VCaP (cell line): Measurements from ENCODE around the gene EIF4G3.
"Not testable (repeated sequence)": the region's sequence is repeated elsewhere in the genome, so short reads cannot be mapped to it uniquely, and the experiment has no call there.

Experiments
- H3K27ac ChIP-seq: fragments of 450-650 bp; 2 replicates; pipeline ENCODE4 v1.5.1; 2017
- TF ChIP-seq, protein P1 (sequence below): fragments of 450-650 bp; conservative IDR thresholded peaks from 2 replicates; pipeline ENCODE4 v1.5.1; 2017; ENCODE audit warnings: mild to moderate bottlenecking, moderate library complexity

The EIF4G3 gene

GRCh38 chr1:21100481-21100921 lies 76.2 kb downstream of the EIF4G3 start:
- H3K27ac ChIP-seq: no peak overlapping the region
- TF ChIP-seq, protein P1, sequence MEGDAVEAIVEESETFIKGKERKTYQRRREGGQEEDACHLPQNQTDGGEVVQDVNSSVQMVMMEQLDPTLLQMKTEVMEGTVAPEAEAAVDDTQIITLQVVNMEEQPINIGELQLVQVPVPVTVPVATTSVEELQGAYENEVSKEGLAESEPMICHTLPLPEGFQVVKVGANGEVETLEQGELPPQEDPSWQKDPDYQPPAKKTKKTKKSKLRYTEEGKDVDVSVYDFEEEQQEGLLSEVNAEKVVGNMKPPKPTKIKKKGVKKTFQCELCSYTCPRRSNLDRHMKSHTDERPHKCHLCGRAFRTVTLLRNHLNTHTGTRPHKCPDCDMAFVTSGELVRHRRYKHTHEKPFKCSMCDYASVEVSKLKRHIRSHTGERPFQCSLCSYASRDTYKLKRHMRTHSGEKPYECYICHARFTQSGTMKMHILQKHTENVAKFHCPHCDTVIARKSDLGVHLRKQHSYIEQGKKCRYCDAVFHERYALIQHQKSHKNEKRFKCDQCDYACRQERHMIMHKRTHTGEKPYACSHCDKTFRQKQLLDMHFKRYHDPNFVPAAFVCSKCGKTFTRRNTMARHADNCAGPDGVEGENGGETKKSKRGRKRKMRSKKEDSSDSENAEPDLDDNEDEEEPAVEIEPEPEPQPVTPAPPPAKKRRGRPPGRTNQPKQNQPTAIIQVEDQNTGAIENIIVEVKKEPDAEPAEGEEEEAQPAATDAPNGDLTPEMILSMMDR: no peak

DNA sequence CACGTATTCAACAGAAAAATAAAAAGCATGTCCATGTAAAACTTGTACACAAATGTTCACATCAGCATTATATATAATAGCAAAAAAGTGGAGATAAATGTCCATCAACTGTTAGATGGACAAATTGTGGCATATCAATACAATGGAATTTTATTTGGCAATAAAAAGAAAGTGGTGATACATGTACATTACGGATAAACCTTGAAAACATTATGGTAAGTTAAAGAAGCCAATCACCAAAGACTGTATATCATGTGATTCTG lies 76.9 kb downstream of the EIF4G3 start:
- no peak overlapping the region for H3K27ac ChIP-seq
- TF ChIP-seq, protein P1: no peak

- TF ChIP-seq, protein P1: no peak
- H3K27ac ChIP-seq: no peak overlapping the region
Observed at GRCh38 chr1:21099034-21099868, 77.4 kb downstream of the EIF4G3 start.

DNA sequence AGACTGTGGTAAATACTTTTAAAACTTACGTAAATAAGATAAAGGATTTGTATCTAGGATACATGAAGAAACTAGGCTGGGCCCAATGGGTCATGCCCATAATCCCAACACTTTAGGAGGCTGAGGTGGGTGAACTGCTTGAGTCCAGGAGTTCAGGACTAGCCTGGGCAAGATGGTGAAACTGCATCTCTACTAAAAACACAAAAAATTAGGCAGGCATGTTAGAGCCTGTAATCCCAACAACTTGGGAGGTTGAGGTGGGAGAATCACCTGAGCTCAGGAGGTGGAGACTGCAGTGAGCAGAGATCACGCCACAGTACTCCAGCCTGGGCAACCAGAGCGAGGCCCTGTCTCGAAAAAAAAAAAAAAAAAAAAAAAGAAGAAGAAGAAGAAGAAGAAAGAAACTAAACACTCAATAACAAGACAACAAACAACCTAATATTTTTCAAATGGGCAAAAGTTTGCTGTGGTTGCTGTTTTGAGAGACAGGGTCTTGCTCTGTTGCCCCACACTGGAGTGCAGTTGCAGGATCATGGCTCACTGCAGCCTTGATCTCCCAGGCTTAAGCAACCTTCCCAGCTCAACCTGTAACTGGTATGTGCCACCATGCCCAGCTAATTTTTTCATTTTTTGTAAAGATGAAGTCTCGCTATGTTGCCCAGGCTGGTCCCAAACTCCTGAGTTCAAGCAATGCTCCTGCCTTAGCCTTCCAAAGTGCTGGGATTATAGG lies 78.3 kb downstream of the EIF4G3 start:
- TF ChIP-seq, protein P1: no peak
- H3K27ac ChIP-seq: no peak overlapping the region

DNA sequence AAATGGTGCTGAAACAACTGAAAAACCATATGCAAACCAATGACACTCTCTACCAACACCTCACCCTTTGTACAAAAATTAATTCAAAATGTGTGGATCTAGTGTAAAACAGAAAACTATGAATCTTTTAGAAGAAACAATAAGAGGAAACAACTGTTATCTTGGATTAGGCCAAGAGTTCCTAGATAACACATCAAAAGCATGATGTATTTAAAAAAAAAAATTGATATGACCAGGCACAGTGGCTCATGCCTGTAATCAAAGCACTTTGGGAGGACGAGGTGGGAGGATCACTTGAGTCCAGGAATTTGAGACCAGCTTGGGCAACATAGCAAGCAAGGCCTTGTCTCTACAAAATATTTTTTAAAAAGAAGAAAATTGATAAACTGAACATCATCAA lies 79.0 kb downstream of the EIF4G3 start:
- TF ChIP-seq, protein P1: no peak
- H3K27ac ChIP-seq: no peak overlapping the region

DNA sequence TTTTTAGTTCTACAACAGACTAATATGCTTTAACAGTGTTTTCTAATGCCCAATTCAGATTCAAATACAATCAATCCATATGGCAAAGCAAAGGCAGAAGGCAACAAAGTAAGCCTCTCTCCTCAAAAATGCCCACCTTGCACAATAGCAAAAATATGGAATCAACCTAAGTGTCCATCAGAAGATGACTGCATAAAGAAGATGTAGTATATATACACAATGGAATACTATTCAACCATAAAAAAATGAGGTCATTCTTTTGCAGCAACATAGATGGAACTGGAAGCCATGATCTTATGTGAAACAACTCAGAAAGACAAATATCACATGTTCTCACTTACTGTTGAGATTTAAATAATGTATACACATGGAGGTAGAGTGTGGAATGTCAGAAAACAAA lies 80.7 kb downstream of the EIF4G3 start:
- no peak overlapping the region for H3K27ac ChIP-seq
- TF ChIP-seq, protein P1: no peak

DNA sequence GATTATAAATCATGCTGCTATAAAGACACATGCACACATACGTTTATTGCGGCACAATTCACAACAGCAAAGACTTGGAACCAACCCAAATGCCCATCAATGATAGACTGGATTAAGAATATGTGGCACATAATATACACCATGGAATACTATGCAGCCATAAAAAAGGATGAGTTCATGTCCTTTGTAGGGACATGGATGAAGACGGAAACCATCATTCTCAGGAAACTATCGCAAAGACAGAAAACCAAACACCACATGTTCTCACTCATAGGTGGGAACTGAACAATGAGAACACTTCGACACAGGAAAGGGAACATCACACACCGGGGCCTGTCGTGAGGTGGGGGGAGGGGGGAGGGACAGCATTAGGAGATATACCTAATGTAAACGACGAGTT lies 82.4 kb downstream of the EIF4G3 start:
- not testable (repeated sequence) for H3K27ac ChIP-seq

- not testable (repeated sequence) for H3K27ac ChIP-seq
Observed at GRCh38 chr1:21093271-21093958, 83.3 kb downstream of the EIF4G3 start.

DNA sequence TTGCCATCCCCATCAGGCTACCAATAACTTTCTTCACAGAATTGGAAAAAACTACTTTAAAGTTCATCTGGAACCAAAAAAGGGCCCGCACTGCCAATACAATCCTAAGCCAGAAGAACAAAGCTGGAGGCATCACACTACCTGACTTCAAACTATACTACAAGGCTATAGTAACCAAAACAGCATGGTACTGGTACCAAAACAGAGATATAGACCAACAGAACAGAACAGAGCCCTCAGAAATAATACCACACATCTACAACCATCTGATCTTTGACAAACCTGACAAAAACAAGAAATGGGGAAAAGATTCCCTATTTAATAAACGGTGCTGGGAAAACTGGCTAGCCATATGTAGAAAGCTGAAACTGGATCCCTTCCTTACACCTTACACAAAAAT lies 84.2 kb downstream of the EIF4G3 start:
- H3K27ac ChIP-seq: not testable (repeated sequence)

DNA sequence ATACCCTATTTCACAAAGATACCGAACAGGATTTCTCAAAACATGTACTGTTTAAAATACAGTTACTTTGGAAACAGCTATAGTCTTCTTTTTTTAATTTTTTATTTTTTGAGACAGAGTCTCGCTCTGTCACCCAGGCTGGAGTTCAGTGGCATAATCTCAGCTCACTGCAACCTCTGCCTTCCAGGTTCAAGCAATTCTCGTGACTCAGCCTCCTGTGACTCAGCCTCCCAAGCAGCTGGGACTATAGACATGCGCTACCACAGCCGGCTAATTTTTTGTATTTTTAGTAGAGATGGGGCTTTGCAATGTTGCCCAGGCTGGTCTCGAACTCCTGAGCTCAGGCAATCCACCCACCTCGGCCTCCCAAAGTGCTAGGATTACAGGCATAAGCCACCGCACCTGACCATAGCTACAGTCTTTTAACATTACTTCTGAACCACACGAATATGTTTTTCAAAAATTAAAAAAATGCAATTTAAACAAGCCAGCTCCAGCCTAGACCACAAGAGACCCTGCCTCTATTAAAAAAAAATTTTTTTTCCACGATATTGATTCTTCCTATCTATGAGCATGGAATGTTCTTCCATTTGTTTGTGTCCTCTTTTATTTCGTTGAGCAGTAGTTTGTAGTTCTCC lies 85.5 kb downstream of the EIF4G3 start:
- not testable (repeated sequence) for H3K27ac ChIP-seq
